ENCODE data around the gene RASSF8.

- TF ChIP-seq CTCF (IDR thresholded peaks at IDR 0.05; ENCODE audit: low read depth, low read length) = no peak
- TF ChIP-seq POLR2A (IDR thresholded peaks at IDR 0.05; ENCODE audit: extremely low read depth, insufficient read length) = no peak
- TF ChIP-seq MAX (IDR thresholded peaks at IDR 0.05; ENCODE audit: low read depth, low read length) = no peak
These were observed 33.4 kb upstream of the RASSF8 start for GRCh38 chr12:25925064-25925463.
